Memory B cell (primary cell): ENCODE results near the gene LTBP1.
"Not testable (repeated sequence)": the region's sequence is repeated elsewhere in the genome, so short reads cannot be mapped to it uniquely, and the experiment has no call there.

ENCODE experiments used
- ATAC-seq: fragments of 150-1000 bp; cut with Tn5 transposase; 2 replicates; pipeline ENCODE4 v1.10.0; 2021; ENCODE audit warnings: low read depth, mild to moderate bottlenecking, moderate library complexity
- DNase-seq, 2 donors: peaks; one replicate each; pipeline ENCODE4 v3.0.0; 2022; ENCODE audit warnings: low spot score in 2 of 2
- H3K27ac Mint-ChIP-seq: one replicate; pipeline ENCODE4 v1.8.0; 2022; ENCODE audit warnings: mild to moderate bottlenecking, moderate library complexity, mixed read lengths
- H3K27me3 Mint-ChIP-seq: one replicate; pipeline ENCODE4 v1.8.0; 2022; ENCODE audit warnings: mixed read lengths
- H3K36me3 Mint-ChIP-seq: one replicate; pipeline ENCODE4 v1.8.0; 2022; ENCODE audit warnings: mild to moderate bottlenecking, mixed read lengths
- H3K4me1 Mint-ChIP-seq: one replicate; pipeline ENCODE4 v1.8.0; 2022; ENCODE audit warnings: mixed read lengths
- H3K4me3 Mint-ChIP-seq: one replicate; pipeline ENCODE4 v1.8.0; 2022; ENCODE audit warnings: mild to moderate bottlenecking, moderate library complexity, mixed read lengths
- H3K9me3 Mint-ChIP-seq: one replicate; pipeline ENCODE4 v1.8.0; 2022; ENCODE audit warnings: mixed read lengths

The LTBP1 gene

DNA sequence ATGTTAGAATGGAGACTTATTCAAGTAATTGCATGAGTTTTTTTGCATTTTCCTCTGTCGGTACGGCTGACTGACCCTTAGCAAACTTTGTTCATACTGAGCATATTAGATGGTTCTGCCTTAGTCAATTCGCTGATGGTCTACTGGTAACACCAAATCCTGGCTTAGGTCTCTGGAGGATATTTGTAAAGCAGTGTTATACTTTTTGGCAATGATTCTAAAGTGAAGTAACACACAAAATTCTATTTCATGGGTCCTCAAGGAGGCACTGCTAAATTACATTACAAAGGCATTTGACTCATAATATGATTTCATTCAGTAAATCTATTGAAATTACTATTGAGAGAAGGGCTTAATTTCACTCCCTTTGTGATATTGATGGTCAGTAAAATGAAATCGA, 282.9 kb downstream of the LTBP1 start:
- H3K27ac Mint-ChIP-seq, result no peak overlapping the region
- peaks cover 12% of the 10 kb centered on the region for H3K27me3 Mint-ChIP-seq
- no peaks in the 10 kb centered on the region for H3K36me3 Mint-ChIP-seq
- no peak overlapping the region for H3K4me3 Mint-ChIP-seq
- H3K4me1 Mint-ChIP-seq, result no peaks in the 10 kb centered on the region
- no peaks in the 10 kb centered on the region for H3K9me3 Mint-ChIP-seq
- ATAC-seq (no peak), DNase-seq (no peak)

DNA sequence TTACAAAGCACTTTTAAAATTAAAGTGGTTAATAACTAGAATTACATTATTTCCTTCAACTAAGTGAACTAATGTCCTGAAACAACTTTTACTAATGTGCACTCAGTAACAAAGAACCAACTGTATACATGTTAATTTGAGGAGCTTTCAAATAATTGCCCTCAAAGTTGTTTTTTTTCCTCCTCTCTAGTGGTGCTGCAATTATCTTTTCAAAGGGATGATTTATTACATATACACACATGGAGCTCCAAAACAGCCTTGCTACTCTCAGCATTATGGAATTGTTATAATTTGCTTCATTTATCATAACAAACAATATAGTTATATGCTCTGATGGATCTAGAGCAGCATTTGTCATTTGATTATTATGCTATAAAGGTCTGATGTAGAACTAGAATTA, 283.4 kb downstream of the LTBP1 start:
- H3K4me1 Mint-ChIP-seq, result no peaks in the 10 kb centered on the region
- no peak for DNase-seq
- no peaks in the 10 kb centered on the region for H3K36me3 Mint-ChIP-seq
- H3K27ac Mint-ChIP-seq, result no peak overlapping the region
- no peak for ATAC-seq
- H3K4me3 Mint-ChIP-seq, result no peak overlapping the region
- no peaks in the 10 kb centered on the region for H3K9me3 Mint-ChIP-seq
- peaks cover 12% of the 10 kb centered on the region for H3K27me3 Mint-ChIP-seq

DNA sequence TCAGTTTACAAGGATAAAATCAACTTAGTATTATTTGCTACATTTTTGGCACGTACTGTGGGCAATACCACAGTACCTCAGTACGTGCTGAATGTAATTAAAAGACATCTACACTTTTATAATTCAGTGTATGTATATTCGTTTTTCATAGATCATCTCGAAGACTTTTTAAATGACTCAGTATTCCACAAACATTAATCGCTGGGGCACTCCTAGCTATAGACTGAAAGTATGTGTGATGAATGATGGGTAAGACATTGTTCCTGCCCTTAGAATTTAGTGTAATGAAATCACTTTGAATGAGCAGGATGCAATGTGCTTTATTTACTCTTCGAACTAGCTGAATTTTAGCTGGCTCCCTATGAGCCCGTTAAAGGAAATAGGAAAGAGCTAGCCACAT, 284.1 kb downstream of the LTBP1 start:
- DNase-seq, result no peak
- Mint-ChIP-seq H3K4me1 (no peaks in the 10 kb centered on the region), H3K4me3 (no peak overlapping the region), H3K27ac (no peak overlapping the region), H3K36me3 (no peaks in the 10 kb centered on the region), H3K27me3 (peaks cover 12% of the 10 kb centered on the region), H3K9me3 (no peaks in the 10 kb centered on the region)
- no peak for ATAC-seq

DNA sequence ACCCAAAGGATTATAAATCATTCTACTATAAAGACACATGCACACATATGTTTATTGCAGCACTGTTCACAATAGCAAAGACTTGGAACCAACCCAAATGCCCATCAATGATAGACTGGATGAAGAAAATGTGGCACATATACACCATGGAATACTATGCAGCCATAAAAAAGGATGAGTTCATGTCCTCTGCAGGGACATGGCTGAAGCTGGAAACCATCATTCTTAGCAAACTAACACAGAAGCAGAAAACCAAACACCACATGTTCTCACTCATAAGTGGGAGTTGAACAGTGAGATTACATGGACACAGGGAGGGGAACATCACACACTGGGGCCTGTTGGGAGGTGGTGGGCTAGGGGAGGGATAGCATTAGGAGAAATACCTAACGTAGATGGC, 288.8 kb downstream of the LTBP1 start:
- not testable (repeated sequence) for ATAC-seq, H3K4me1 Mint-ChIP-seq, H3K27ac Mint-ChIP-seq, H3K9me3 Mint-ChIP-seq, DNase-seq, H3K4me3 Mint-ChIP-seq, H3K36me3 Mint-ChIP-seq
- peaks cover 12% of the 10 kb centered on the region for H3K27me3 Mint-ChIP-seq

DNA sequence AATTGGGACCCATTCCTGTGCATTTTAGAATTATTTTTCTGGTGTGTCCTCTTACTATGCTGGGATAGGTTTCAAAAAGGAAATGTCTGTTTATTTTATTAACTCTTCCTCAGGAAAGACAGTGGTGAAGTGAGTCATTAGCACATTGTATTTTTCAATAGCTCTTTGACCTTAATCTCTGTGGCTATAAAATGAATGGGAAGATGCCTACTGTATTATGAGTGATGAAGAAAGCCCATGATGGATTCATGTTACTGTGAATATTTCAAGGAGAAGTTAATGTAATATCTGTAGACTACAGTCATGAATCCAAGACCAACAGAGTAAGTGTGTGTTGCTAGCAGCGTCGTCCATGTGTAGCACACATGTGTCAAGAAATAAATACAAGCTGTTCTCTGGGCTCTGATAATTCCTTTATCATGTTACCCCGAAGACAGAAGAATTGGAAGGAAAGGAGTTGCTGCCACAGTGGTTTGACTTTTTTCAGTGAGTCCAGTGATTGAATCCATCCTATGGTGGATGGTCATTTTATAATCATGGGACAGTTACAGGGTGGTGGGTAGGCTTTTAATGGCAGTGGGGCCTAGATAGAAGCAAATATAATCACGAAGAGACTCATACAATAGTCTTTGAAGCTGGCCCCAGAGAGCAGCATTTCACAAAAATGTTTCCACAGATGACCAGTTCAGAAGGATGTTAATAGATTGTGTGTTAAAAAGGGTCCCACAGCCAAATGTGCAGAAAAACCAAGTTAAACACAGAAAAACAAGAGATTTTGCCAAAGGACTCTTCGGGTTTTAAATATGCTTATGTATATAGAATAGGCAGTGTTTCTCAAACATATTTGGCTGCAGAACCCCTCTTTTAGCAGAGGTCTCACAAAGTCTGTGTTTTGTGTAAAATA, 290.0 kb downstream of the LTBP1 start:
- Mint-ChIP-seq H3K4me3 (no peak overlapping the region), H3K9me3 (no peaks in the 10 kb centered on the region), H3K27ac (no peak overlapping the region), H3K36me3 (no peaks in the 10 kb centered on the region), H3K27me3 (peaks cover 10% of the 10 kb centered on the region), H3K4me1 (no peaks in the 10 kb centered on the region)
- ATAC-seq (no peak), DNase-seq (no peak)

DNA sequence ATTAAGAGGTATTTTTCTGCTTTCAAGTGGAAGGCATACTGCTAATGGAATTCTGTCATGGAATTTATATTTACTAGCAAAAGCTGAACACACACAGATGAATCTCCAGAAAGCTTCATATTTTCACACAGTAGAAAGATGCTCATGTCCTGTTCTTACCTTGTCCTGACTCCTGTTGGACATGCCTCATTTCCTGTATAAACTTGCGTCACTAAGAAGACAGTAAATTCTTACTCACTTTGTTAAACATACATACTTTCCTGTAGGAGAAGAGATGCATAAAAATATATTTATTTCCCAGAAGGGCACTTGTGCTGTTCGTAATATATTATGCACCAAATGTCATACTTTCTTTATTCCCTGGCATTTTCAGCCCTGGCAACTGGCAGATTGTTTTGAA, 291.4 kb downstream of the LTBP1 start:
- H3K27me3 Mint-ChIP-seq, result peaks cover 3% of the 10 kb centered on the region
- no peak for DNase-seq
- no peak overlapping the region for H3K4me3 Mint-ChIP-seq
- H3K4me1 Mint-ChIP-seq, result no peaks in the 10 kb centered on the region
- no peaks in the 10 kb centered on the region for H3K9me3 Mint-ChIP-seq
- no peak for ATAC-seq
- H3K36me3 Mint-ChIP-seq, result no peaks in the 10 kb centered on the region
- H3K27ac Mint-ChIP-seq, result no peak overlapping the region

DNA sequence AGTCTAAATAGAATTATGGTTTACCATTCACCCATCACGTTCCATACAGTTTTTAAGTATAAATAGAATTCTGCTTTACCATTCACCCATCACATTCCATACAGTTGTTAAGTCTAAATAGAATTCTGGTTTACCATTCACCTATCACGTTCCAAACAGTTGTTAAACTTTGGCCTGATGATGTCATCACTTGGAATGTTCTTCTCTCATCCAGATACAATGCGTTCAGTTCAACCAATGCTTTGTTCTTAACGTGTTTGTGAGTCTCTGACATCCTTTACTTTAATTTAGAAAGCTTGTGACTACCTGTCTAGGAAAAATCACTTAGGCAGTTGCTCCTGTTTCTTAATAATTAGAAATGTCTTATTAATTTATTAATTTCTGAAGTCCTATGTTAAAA, 293.4 kb downstream of the LTBP1 start:
- H3K4me1 Mint-ChIP-seq, result no peaks in the 10 kb centered on the region
- no peak for DNase-seq
- no peaks in the 10 kb centered on the region for H3K27me3 Mint-ChIP-seq
- H3K27ac Mint-ChIP-seq, result no peak overlapping the region
- no peak overlapping the region for H3K4me3 Mint-ChIP-seq
- H3K9me3 Mint-ChIP-seq, result no peaks in the 10 kb centered on the region
- no peak for ATAC-seq
- no peaks in the 10 kb centered on the region for H3K36me3 Mint-ChIP-seq

DNA sequence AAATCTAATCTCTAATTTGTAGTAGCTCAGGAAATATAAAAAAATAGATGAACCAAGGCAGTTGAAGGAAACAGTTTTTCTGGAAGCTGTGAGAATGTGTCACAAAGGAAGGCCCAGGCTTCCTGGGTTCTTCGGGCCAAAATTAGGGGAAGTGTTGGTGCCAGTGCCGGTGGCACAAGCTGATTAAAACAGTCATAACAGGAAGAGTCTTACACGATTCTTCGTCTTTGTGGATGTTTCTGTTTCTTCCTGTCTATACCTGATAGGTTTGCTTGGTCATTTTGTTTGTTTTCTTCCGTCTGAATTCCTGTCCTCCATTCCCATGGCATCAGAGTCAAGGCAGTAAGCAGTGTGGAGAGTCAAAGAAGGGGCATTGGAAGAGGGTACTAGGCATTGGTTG, 294.3 kb downstream of the LTBP1 start:
- Mint-ChIP-seq H3K4me3 (no peak overlapping the region), H3K27ac (no peak overlapping the region), H3K4me1 (no peaks in the 10 kb centered on the region), H3K36me3 (no peaks in the 10 kb centered on the region), H3K27me3 (no peaks in the 10 kb centered on the region), H3K9me3 (no peaks in the 10 kb centered on the region)
- ATAC-seq, result no peak
- DNase-seq, result no peak

DNA sequence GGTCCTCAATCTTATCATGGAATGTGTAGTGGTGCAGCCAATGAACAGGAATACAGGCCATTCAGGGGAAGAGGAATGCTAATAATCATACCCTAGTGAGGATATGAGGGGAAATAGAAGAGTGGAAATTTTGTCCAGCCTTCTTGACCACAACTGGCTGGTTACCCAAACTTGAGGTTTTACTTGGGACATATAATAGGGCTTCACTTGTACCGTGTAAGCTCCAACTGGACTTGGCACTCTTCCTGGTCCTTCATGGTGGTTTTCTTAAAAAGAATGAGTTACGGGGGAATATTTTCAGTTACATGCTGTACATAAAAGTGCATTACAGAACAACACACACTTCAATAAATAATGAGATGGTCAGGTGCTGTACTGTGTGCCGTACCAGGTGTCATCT, 294.8 kb downstream of the LTBP1 start:
- no peaks in the 10 kb centered on the region for H3K9me3 Mint-ChIP-seq
- H3K27ac Mint-ChIP-seq, result no peak overlapping the region
- ATAC-seq (no peak), DNase-seq (no peak)
- H3K4me3 Mint-ChIP-seq, result no peak overlapping the region
- H3K36me3 Mint-ChIP-seq, result no peaks in the 10 kb centered on the region
- H3K4me1 Mint-ChIP-seq, result no peaks in the 10 kb centered on the region
- H3K27me3 Mint-ChIP-seq, result no peaks in the 10 kb centered on the region

DNA sequence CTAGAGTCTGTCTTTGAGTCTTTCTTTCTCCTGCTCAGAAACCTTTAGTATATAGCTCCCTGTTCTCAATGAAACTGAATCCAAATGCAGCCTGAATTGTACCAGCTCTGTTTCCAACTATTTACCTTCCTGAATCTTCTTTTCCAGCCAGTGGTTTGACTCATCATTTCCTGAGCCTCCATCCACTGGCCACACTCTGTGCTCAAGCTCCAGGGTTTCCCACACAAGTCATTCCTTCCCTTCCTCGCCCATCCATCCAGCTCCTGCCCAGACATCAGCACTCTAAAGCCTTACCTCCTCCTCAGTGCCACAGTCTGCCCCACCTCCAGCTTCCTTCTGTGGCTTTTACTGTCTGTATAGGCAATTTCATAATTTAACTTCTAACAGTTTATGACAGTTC, 296.1 kb downstream of the LTBP1 start:
- Mint-ChIP-seq H3K9me3 (no peaks in the 10 kb centered on the region), H3K4me3 (no peak overlapping the region), H3K36me3 (no peaks in the 10 kb centered on the region), H3K4me1 (no peaks in the 10 kb centered on the region), H3K27me3 (no peaks in the 10 kb centered on the region), H3K27ac (no peak overlapping the region)
- no peak for DNase-seq
- no peak for ATAC-seq

DNA sequence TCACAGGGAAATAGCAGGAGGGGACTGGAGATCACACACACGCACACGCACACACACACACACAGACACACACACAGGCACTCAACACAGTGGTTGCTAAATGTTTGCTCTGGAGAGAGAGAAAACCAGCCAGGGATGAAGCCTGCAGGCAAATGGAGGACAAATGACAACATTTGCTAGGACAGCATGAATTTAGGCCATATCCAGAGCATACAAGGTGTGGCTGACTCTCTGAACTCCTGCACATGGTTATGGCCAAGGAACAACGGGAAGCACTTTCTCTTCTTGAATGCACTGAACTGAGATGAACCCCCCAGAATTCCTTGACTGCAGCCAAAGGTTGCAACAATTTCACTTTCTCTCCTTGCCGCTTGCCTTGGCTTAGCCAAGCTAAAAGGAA, 299.7 kb downstream of the LTBP1 start:
- no peaks in the 10 kb centered on the region for H3K27me3 Mint-ChIP-seq
- no peaks in the 10 kb centered on the region for H3K4me1 Mint-ChIP-seq
- ATAC-seq (no peak), DNase-seq (no peak)
- H3K9me3 Mint-ChIP-seq, result no peaks in the 10 kb centered on the region
- H3K27ac Mint-ChIP-seq, result no peak overlapping the region
- no peak overlapping the region for H3K4me3 Mint-ChIP-seq
- H3K36me3 Mint-ChIP-seq, result no peaks in the 10 kb centered on the region

DNA sequence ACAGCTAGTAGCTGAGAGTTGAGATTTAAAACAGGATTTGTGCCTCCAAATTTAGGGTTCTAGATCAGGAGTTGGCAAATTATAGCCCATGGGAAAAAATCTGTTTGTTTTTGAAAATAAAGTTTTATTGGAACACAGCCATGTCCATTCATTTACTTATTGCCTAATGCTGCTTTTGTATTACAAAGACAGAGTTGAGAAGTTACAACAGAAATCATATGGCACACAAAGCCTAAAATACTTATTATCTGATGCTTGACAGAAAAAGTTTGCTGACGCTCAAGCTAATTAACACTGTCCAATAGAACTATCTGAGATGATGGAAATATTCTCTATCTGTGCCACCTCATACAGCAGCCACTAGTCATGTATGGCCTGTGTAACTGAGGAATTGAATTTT, 300.6 kb downstream of the LTBP1 start:
- DNase-seq, result no peak
- H3K4me3 Mint-ChIP-seq, result no peak overlapping the region
- no peaks in the 10 kb centered on the region for H3K9me3 Mint-ChIP-seq
- H3K27ac Mint-ChIP-seq, result no peak overlapping the region
- no peak for ATAC-seq
- no peaks in the 10 kb centered on the region for H3K27me3 Mint-ChIP-seq
- H3K4me1 Mint-ChIP-seq, result no peaks in the 10 kb centered on the region
- H3K36me3 Mint-ChIP-seq, result no peaks in the 10 kb centered on the region

DNA sequence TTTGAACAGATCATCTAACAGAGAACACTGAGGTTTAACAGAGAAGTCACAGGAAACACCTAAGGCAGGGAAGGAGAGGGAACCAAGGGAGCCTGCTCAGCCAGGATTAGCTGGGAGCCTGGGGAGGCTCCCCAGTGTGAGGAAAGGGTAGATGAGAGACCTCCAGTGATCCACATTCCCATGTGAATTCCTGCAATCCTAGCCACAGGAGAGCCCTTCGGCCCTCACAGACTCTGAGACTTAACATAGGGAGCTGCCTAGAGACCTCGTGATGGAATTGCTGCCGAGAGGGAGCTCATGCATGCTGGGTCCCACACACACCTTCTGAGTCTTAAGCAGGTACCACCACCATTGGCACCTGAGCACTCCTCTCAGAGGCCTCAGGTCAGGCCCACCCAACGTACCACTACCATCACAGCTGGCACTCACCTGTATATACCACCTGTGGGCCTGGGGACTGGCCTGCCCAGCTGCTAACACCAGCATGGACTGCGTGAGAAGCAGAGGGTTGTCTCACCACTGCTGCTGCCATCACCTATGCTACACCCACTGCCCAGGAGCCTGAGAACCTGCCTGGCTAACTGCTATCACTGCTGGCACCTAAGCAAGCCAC, 303.8 kb downstream of the LTBP1 start:
- Mint-ChIP-seq H3K4me3 (no peak overlapping the region), H3K4me1 (no peaks in the 10 kb centered on the region), H3K27ac (no peak overlapping the region), H3K27me3 (no peaks in the 10 kb centered on the region), H3K9me3 (no peaks in the 10 kb centered on the region), H3K36me3 (no peaks in the 10 kb centered on the region)
- no peak for DNase-seq
- no peak for ATAC-seq

DNA sequence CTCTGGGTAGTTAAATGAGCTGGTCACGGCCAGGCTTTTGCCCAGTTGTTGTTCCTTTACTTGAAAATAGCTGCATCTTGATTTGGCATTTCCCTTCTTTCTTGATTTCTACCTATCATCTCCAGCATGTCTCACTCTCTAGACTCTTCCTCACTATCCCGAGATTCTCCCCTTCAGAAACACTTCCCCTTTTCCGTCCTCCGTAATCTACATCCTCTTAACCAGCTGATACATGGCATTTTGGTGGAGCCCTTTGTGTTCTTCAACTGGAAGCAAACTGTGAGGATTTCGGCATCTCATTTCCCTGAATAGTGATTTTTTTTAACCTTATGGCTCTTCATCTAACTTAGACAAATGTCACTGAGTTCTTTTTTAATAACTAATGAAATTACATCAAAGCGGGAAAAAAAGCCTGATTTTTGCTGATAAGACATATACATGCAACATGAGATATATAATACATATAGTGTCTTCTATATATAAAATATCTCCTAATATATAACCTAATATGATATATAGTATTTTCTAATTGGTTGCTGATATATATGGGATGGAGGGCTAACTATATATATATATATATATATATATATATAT, 309.5 kb downstream of the LTBP1 start:
- DNase-seq (no peak), ATAC-seq (no peak)
- Mint-ChIP-seq H3K4me1 (peaks cover 2% of the 10 kb centered on the region), H3K27ac (no peak overlapping the region), H3K27me3 (peaks cover 4% of the 10 kb centered on the region), H3K9me3 (no peaks in the 10 kb centered on the region), H3K36me3 (no peaks in the 10 kb centered on the region), H3K4me3 (no peak overlapping the region)
